DMS79 (cell line): ENCODE data around the gene BIRC2.
"Not testable (repeated sequence)": the region's sequence is repeated elsewhere in the genome, so short reads cannot be mapped to it uniquely, and the experiment has no call there.

ENCODE experiments used
- DNase-seq: peaks from one replicate; lab custom pipeline; 2025; lab: John Stamatoyannopoulos, UW

Gene BIRC2

GRCh38 chr11:102323542-102324251, 23.3 kb upstream of the BIRC2 start:
- DNase-seq, result no peak

DNA sequence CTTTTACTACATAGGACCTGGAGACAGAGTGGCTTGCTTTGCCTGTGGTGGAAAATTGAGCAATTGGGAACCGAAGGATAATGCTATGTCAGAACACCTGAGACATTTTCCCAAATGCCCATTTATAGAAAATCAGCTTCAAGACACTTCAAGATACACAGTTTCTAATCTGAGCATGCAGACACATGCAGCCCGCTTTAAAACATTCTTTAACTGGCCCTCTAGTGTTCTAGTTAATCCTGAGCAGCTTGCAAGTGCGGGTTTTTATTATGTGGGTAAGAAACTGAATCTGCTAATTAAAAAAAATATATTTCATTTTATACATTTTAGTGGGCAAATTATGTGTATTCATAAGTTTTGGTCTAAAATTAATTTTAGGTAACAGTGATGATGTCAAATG, 21.9 kb upstream of the BIRC2 start:
- DNase-seq, result no peak

DNA sequence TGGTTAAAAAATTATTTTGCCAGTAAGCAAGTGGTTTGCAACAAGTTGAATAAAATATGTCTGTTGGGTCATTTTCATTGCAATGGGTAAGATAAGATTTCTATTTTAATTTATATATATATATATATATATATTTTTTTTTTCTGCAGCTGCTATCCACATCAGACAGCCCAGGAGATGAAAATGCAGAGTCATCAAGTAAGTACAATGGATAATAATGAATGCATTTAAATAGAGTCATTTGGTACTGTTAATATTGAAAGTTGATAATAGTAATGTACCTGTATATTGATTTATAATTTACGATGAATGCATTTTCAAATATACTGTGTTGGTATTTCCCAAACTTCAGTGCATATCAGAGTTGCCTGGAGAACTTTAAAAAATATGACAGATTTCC, 18.3 kb upstream of the BIRC2 start:
- no peak for DNase-seq

DNA sequence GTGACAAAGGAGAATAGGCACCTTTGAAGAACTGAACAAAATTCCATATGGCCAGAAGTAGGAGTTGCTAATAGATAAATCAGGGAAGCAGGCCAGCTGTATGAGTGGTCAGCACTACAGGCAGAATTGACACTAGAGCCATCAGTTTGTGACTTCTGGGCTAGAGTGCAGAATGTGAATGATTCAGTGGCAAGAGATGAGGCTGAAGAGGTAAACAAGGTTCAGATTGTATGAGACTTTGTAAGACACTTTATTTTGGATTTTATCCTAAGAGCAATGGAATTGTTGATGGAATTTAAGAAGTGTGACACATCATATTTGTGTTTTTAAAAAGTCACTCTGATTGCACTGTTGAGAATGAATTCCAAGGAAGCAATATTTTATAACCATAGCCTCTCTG, 16.8 kb upstream of the BIRC2 start:
- no peak for DNase-seq

DNA sequence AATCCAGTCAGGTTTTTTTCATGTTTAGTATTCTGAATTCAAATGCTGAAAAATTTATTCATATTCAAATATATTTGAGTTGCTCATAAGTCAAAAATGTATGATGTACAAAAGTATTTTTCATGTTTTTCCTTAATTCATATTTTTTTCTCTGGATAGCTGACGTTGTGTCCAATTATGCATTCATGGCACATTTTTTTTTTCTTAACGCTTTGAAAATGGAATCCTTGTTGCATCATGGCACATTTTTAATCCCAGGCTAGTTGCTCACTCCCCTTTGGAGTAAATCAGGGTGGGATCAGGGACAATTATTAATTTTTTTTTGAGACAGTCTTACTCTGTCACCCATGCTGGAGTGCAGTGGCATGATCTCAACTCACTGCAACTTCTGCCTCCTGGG, 15.7 kb upstream of the BIRC2 start:
- DNase-seq, result no peak

GRCh38 chr11:102332611-102332994, 14.4 kb upstream of the BIRC2 start:
- DNase-seq, result no peak

DNA sequence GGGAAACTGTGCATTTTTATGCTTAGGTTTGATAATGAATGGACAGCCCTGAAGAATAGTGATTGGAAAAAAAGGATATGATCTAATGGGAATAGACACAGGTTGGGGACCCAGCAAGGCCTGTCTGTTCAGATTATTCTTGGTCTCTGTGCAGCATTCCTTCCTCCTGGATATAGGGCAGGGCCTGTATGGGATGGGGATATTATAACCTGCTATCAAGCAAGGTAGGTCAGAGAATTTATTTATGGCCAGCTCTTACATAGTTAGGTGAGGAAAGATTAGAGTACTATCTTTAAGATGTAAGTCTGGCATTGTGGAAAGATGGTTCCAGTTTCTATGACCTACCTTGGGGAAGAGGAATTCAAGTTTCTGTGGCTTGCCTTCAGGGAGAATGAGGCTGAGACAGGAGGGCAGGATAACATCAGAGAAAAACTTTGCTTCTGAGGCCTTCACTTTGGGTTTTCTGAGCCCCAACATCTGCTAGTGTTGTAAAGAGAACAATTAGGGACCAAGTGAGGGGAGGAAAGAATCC, 8.5 kb upstream of the BIRC2 start:
- DNase-seq, result no peak

- not testable (repeated sequence) for DNase-seq
Observed at GRCh38 chr11:102341311-102341710, 5.7 kb upstream of the BIRC2 start.

- peak; percentile 30 for DNase-seq
Observed at GRCh38 chr11:102341844-102342318, 5.1 kb upstream of the BIRC2 start.

GRCh38 chr11:102343809-102344208, 3.2 kb upstream of the BIRC2 start:
- no peak for DNase-seq

- no peak for DNase-seq
Observed at GRCh38 chr11:102345904-102346303, 1.1 kb upstream of the BIRC2 start.

DNA sequence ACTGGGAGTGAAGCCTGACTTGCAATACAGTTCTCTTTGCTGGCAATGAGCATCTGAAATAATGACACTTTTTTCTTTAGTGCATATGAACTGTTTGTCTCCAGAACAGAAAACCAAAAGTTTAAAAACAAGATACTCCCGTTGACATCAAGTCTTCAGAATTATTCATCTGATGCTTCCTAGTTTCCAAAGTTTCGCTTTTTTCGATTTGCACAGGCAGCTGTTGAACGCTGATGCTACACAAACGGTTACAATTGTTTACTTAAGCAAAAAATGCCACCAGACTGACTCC, 612 bp upstream of the BIRC2 start:
- DNase-seq, result no peak

DNA sequence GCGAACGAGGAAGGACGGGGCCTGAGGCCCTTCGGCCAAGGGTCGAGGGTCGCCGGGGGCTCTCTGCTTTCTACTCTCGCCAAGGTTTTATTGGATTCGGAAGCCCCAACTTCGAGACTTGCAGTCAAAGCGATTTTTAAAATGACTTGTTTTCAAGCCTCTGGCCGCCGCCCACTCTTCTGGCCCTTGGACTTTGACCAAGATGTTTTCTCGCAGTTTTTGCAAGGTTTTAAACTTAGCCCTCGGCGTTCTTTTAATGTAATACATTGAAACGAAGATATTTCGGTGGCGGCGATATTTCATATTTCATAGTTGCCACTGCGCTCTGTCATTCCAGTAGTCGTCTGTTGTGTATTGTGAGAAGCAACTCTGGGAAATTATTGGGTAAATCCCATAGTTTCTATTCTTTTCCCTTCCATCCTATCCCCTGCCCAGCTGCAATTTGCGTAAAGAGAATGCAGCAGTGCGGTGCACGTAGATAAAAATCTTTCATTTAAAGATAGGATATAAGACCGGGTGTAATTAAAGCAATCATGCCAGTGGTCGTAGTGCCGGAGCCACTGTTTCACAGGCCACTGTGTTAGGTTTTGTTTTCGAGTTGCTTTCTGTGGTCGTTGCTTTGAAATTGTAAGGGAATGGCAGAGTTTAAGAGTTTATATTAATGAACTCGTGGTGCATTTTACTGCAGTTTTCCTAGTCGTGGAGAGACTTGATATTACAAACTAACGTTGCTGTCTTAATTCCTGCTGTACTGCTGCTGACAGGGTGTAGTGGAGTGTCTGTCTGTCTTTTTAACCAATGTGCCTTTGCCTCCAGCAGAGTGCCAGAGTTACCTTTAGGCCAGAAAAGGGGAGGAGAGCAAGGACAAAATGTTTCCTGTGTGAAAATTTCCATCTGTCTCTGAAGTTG, 702 bp downstream of the BIRC2 start:
- peak; percentile 16 for DNase-seq

DNA sequence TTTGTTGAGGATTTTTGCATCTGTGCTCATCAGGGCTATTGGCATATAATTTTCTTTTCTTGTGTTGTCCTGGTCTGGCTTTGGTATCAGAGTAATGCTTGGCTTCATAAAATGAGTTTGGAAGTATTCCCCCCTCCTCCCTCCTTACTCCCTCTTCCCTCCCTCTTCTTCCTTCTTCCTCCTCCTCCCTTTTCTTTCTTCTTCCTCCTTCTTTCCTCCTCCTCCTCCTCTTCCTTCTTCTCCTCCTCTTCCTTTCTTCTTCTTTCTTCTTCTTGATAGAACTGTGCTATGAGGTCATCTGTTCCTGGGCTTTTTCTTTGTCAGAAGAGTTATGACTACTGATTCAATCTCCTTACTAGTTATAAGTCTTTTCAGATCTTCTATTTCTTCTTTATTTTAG, 10.1 kb downstream of the BIRC2 start:
- DNase-seq, result no peak

DNA sequence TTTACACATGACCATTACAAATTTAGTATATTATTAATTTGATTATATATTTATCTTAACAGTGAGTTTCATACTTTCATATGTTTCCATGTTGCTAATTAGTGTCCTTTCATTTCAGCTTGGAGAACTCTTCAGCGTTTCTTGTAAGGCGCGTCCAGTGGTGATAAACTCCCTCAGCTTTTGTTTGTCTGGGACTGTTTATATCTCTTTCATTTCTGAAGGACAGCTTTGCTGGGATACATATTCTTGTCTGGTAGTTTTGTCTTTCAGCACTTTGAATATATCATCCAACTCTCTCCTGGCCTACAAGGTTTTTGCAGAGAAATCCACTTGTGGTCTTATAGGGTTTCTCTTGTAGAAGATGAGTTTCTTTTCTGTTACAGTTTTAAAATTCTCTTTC, 12.4 kb downstream of the BIRC2 start:
- no peak for DNase-seq

DNA sequence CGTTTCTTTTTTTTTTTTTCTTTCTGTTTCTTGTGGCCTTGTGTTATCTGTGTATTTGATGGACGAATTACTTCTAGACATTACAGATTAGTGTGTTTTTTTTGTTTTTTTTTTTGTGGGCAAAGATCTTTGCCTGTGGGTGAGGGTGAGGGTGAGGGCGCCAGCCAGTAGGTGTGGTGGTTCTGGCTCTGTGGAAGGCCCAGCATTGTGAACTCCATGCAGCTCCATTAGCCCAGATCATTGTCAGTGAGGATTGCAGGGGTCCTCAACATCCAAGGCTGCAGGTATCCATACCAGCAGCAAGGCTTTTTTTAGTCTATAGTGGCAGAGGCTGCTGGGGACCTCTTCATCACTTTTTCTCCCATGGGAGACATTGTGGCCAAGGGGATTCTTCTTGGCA, 13.7 kb downstream of the BIRC2 start:
- no peak for DNase-seq

GRCh38 chr11:102361086-102362031, 14.3 kb downstream of the BIRC2 start:
- no peak for DNase-seq

DNA sequence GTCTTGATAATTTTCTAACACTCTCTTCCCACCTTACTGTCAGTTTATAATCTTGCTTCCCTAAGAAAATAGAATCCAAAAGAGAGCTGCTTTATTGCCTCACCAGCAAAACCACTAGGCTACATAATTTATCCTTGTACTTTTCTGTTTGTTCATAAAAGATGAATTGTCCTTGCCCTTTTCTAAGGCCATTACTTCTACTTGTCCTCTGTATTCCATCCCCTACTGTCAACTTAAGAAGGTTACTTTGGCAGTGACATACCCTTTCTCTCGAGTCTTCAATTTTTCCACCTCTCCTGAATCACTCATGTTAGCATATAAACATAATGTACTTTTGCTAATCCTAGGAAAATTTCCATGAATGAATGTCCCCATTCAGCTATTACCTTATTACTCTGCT, 18.0 kb downstream of the BIRC2 start:
- no peak for DNase-seq

DNA sequence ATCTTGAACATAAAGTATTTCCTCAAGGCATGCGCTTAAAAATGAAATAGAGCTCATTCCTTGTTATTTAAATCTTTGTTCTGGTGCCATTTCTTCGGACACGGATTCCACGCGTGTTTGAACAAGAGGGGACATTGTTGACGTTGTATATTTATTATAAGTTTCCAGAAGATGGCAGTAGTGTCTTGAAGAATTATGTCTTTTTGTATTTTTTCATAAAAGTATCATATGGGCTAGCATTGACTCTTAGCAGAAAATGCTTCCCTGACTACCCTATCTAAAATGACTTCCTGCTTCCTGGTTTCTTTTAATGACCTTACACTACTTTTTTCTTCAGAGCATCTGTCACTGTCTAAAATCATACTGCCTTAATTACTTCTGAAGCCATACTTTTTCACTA, 20.4 kb downstream of the BIRC2 start:
- DNase-seq, result no peak

- DNase-seq, result no peak
Observed at GRCh38 chr11:102368472-102368871, 21.5 kb downstream of the BIRC2 start.

- not testable (repeated sequence) for DNase-seq
Observed at GRCh38 chr11:102374633-102375424, 27.8 kb downstream of the BIRC2 start.
